ENCODE measurements around the gene CAPS.
"Not testable (repeated sequence)": the region's sequence is repeated elsewhere in the genome, so short reads cannot be mapped to it uniquely, and the experiment has no call there.

The CAPS gene

DNA sequence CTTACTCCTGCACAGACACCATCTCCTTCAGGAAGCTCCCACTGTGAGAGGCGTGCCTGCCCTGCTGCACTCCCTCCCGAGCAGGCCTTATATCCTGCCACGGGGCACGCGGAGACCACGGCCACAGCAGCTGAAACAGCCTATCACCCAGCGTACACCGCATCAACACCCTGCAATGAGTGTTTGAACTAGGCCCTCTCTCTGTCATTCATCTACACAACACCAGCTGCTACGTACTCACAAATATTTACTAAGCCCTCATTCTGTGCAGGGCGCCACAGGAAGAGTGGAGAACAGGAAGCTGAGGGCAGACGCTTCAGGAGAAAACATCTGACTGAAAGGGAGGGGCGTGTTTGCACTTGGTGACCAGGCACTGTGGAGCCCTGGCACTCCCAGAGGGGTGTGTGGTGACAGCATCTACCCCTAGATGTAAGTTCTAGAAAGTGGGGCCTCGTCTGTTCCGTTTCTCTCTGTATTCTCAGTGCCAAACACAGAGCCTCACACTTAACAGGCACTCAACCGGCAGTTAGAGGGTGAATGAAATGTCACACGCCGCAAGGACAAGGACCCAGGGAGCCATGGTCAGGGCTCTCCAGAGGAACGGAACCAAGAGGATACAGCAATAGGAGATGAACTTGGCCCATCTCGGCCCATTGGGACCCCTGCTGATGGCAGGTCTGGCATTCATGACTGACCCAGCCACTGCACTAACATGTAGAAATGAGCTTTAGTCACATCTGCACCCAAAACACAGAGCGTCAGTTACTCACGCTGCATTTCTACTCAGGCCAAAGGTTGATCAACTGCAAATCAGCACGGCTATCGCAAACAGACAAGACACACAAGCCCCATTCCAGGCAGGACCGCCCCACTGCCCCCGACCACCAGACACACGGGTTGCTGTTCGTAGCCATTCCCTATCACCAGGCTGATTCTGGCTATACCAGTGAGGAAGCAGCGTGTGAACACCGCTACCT lies 48.2 kb downstream of the CAPS start:
- DNase-seq (ENCODE audit: low read depth, low spot score): no peak
- no peak overlapping the region for H3K4me3 ChIP-seq (ENCODE audit: low read depth, low read length)
- ChIA-PET POLR2A (interaction anchor here (0.6 kb wide), 1 partner anchor 242 kb away, joined by 3 read pairs; the partner anchor contains the start of genes CATSPERD and LONP1), CTCF (interaction anchor here (1.0 to 2.0 kb wide), 4 partner anchors 9 to 158 kb away, joined by 5 to 13 read pairs (median 6); partner anchors contain the start of gene NRTN)
- TF ChIP-seq, protein P1, sequence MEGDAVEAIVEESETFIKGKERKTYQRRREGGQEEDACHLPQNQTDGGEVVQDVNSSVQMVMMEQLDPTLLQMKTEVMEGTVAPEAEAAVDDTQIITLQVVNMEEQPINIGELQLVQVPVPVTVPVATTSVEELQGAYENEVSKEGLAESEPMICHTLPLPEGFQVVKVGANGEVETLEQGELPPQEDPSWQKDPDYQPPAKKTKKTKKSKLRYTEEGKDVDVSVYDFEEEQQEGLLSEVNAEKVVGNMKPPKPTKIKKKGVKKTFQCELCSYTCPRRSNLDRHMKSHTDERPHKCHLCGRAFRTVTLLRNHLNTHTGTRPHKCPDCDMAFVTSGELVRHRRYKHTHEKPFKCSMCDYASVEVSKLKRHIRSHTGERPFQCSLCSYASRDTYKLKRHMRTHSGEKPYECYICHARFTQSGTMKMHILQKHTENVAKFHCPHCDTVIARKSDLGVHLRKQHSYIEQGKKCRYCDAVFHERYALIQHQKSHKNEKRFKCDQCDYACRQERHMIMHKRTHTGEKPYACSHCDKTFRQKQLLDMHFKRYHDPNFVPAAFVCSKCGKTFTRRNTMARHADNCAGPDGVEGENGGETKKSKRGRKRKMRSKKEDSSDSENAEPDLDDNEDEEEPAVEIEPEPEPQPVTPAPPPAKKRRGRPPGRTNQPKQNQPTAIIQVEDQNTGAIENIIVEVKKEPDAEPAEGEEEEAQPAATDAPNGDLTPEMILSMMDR (IDR thresholded peaks at IDR 0.05; ENCODE audit: insufficient read depth, low read length, missing control alignments): no peak

GRCh38 chr19:5963259-5963658 lies 49.2 kb downstream of the CAPS start:
- POLR2A ChIA-PET; H3K4me3 ChIP-seq (ENCODE audit: low read depth, low read length); DNase-seq (ENCODE audit: low read depth, low spot score): not testable (repeated sequence)
- CTCF ChIA-PET: interaction anchor here (1.2 to 2.0 kb wide), 4 partner anchors 8 to 159 kb away, joined by 3 to 13 read pairs (median 5); partner anchors contain the start of gene NRTN

GRCh38 chr19:5963855-5964254 lies 49.8 kb downstream of the CAPS start:
- TF ChIP-seq, protein P1 (IDR thresholded peaks at IDR 0.05; ENCODE audit: insufficient read depth, low read length, missing control alignments): no peak
- POLR2A ChIA-PET: no interaction called here
- no peak for DNase-seq (ENCODE audit: low read depth, low spot score)
- CTCF ChIA-PET: interaction anchor here (1.2 to 5.4 kb wide), 3 partner anchors 12 to 23 kb away, joined by 3 to 91 read pairs (median 3); partner anchors contain the start of gene RANBP3
- H3K4me3 ChIP-seq (ENCODE audit: low read depth, low read length): no peak overlapping the region

GRCh38 chr19:5964816-5965565 lies 50.9 kb downstream of the CAPS start:
- TF ChIP-seq, protein P1 (IDR thresholded peaks at IDR 0.05; ENCODE audit: insufficient read depth, low read length, missing control alignments): no peak
- DNase-seq (ENCODE audit: low read depth, low spot score): no peak
- no peak overlapping the region for H3K4me3 ChIP-seq (ENCODE audit: low read depth, low read length)
- POLR2A ChIA-PET: no interaction called here
- CTCF ChIA-PET: interaction anchor here (1.0 to 5.4 kb wide), 4 partner anchors 8 to 161 kb away, joined by 3 to 91 read pairs (median 5); partner anchors contain the start of genes NRTN and RANBP3
